Activated CD4-positive, CD25-positive, alpha-beta regulatory T cell treated with anti-CD3 and anti-CD28 coated beads, Interleukin-2, amount 50 U/mL, for 24 hours (primary cell): Measurements from ENCODE around the gene MTHFD1L.
"Not testable (repeated sequence)": the region's sequence is repeated elsewhere in the genome, so short reads cannot be mapped to it uniquely, and the experiment has no call there.

ENCODE experiments used
- ATAC-seq, 2 donors: fragments of 150-1000 bp; cut with Tn5 transposase; one replicate each; pipeline ENCODE4 v1.10.0; 2021; ENCODE audit warnings: mild to moderate bottlenecking in 1 of 2, moderate library complexity in 1 of 2

The MTHFD1L gene

GRCh38 chr6:150865406-150866146, at the start of gene MTHFD1L:
MTHFD1L (plus strand) TSS chr6:150865702; CDS start chr6:150865823, 121 bp downstream.
- ATAC-seq = peak; percentile 78

- ATAC-seq = not testable (repeated sequence)
Observed at GRCh38 chr6:150816554-150816953, 48.9 kb upstream of the MTHFD1L start.

- ATAC-seq = no peak
Observed at GRCh38 chr6:150822932-150823331, 42.6 kb upstream of the MTHFD1L start.

- no peak for ATAC-seq
Observed at GRCh38 chr6:150826788-150827187, 38.7 kb upstream of the MTHFD1L start.

GRCh38 chr6:150828107-150828506, 37.4 kb upstream of the MTHFD1L start:
- ATAC-seq = not testable (repeated sequence)

GRCh38 chr6:150830439-150831165, 34.9 kb upstream of the MTHFD1L start:
- no peak for ATAC-seq

- ATAC-seq = no peak
Observed at GRCh38 chr6:150831577-150831976, 33.9 kb upstream of the MTHFD1L start.

GRCh38 chr6:150835620-150836019, 29.9 kb upstream of the MTHFD1L start:
- ATAC-seq = no peak

- ATAC-seq = no peak
Observed at GRCh38 chr6:150840185-150840584, 25.3 kb upstream of the MTHFD1L start.

- no peak for ATAC-seq
Observed at GRCh38 chr6:150841189-150841588, 24.3 kb upstream of the MTHFD1L start.

- no peak for ATAC-seq
Observed at GRCh38 chr6:150841697-150842096, 23.8 kb upstream of the MTHFD1L start.

GRCh38 chr6:150844371-150844770, 21.1 kb upstream of the MTHFD1L start:
- ATAC-seq = no peak

GRCh38 chr6:150846641-150847040, 18.9 kb upstream of the MTHFD1L start:
- ATAC-seq = no peak

GRCh38 chr6:150848400-150848799, 17.1 kb upstream of the MTHFD1L start:
- ATAC-seq = no peak

GRCh38 chr6:150854392-150854791, 11.1 kb upstream of the MTHFD1L start:
- not testable (repeated sequence) for ATAC-seq

- not testable (repeated sequence) for ATAC-seq
Observed at GRCh38 chr6:150855171-150855570, 10.3 kb upstream of the MTHFD1L start.

- ATAC-seq = no peak
Observed at GRCh38 chr6:150857062-150857944, 8.2 kb upstream of the MTHFD1L start.

GRCh38 chr6:150857945-150858308, 7.6 kb upstream of the MTHFD1L start:
- no peak for ATAC-seq

GRCh38 chr6:150861448-150862168, 3.9 kb upstream of the MTHFD1L start:
- ATAC-seq = not testable (repeated sequence)

- no peak for ATAC-seq
Observed at GRCh38 chr6:150863213-150863928, 2.1 kb upstream of the MTHFD1L start.

- ATAC-seq = no peak
Observed at GRCh38 chr6:150865043-150865405, 478 bp upstream of the MTHFD1L start.
